ENCODE data around the gene MTMR11. TPM values are rescaled to one million over a fixed set of nuclear protein-coding genes. Genes with fewer than 3 reads are reported as not detected.

The MTMR11 gene
- total RNA-seq, 2 experiments from 2014 or later: 1.3 TPM

GRCh38 chr1:149936992-149937705, 470 bp upstream of the MTMR11 start:
- Mint-ChIP-seq H3K4me3 (no peak overlapping the region), H3K4me1 (peaks cover 33% of the 10 kb centered on the region), H3K27ac (peak overlapping the region; percentile 51), H3K36me3 (ENCODE audit: low read depth) (no peaks in the 10 kb centered on the region), H3K27me3 (no peaks in the 10 kb centered on the region), H3K9me3 (ENCODE audit: low read depth) (no peaks in the 10 kb centered on the region)
- DNase-seq (peak; percentile 23), ATAC-seq (peak; percentile 8)
- intact Hi-C loops (cut with DNase I, micrococcal nuclease): loop anchor here in 1 of 2 experiments (1.0 kb wide), 1 partner anchor 9 kb away; no protein-coding TSS in a partner anchor
- CTCF ChIA-PET: interaction anchor here (1.2 kb wide), 1 partner anchor 25 kb away, joined by 3 read pairs; no protein-coding TSS in a partner anchor
- POLR2A ChIA-PET: interaction anchor here (1.7 kb wide), 1 partner anchor 9 kb away, joined by 8 read pairs; no protein-coding TSS in a partner anchor

GRCh38 chr1:149934356-149934755, 2.3 kb downstream of the MTMR11 start:
- intact Hi-C loops (cut with DNase I, micrococcal nuclease): no loop called here
- DNase-seq: no peak
- no peak for ATAC-seq
- Mint-ChIP-seq H3K4me1 (peaks cover 34% of the 10 kb centered on the region), H3K9me3 (ENCODE audit: low read depth) (no peaks in the 10 kb centered on the region), H3K27me3 (peaks cover 3% of the 10 kb centered on the region), H3K36me3 (ENCODE audit: low read depth) (no peaks in the 10 kb centered on the region), H3K4me3 (no peak overlapping the region), H3K27ac (no peak overlapping the region)
- CTCF ChIA-PET: no interaction called here
- POLR2A ChIA-PET: no interaction called here

GRCh38 chr1:149933208-149933607, 3.5 kb downstream of the MTMR11 start:
- peaks cover 3% of the 10 kb centered on the region for H3K27me3 Mint-ChIP-seq
- intact Hi-C loops (cut with DNase I, micrococcal nuclease): no loop called here
- CTCF ChIA-PET: interaction anchor here (0.6 to 1.1 kb wide), 2 partner anchors 46 to 135 kb away, joined by 3 read pairs; a partner anchor contains a TSS
- H3K9me3 Mint-ChIP-seq (ENCODE audit: low read depth): no peaks in the 10 kb centered on the region
- POLR2A ChIA-PET: interaction anchor here (0.7 kb wide), 1 partner anchor 45 kb away, joined by 4 read pairs; a partner anchor contains a TSS
- H3K27ac Mint-ChIP-seq: no peak overlapping the region
- no peaks in the 10 kb centered on the region for H3K36me3 Mint-ChIP-seq (ENCODE audit: low read depth)
- DNase-seq: no peak
- no peak overlapping the region for H3K4me3 Mint-ChIP-seq
- H3K4me1 Mint-ChIP-seq: peaks cover 35% of the 10 kb centered on the region
- no peak for ATAC-seq

- Mint-ChIP-seq H3K27me3 (peaks cover 3% of the 10 kb centered on the region), H3K4me3 (no peak overlapping the region), H3K4me1 (peaks cover 29% of the 10 kb centered on the region), H3K36me3 (ENCODE audit: low read depth) (peaks cover 2% of the 10 kb centered on the region), H3K9me3 (ENCODE audit: low read depth) (no peaks in the 10 kb centered on the region), H3K27ac (no peak overlapping the region)
- ATAC-seq (no peak), DNase-seq (no peak)
- intact Hi-C loops (cut with DNase I, micrococcal nuclease): no loop called here
- POLR2A ChIA-PET: no interaction called here
- CTCF ChIA-PET: interaction anchor here (0.7 to 1.1 kb wide), 2 partner anchors 30 to 136 kb away, joined by 3 read pairs; no protein-coding TSS in a partner anchor
Measured at GRCh38 chr1:149932474-149932873, 4.2 kb downstream of the MTMR11 start.

GRCh38 chr1:149931212-149931790, 5.4 kb downstream of the MTMR11 start:
- Mint-ChIP-seq H3K27ac (peak overlapping the region; percentile 42), H3K27me3 (peaks cover 3% of the 10 kb centered on the region), H3K36me3 (ENCODE audit: low read depth) (peaks cover 9% of the 10 kb centered on the region), H3K9me3 (ENCODE audit: low read depth) (no peaks in the 10 kb centered on the region), H3K4me3 (no peak overlapping the region), H3K4me1 (peaks cover 24% of the 10 kb centered on the region)
- intact Hi-C loops (cut with DNase I, micrococcal nuclease): no loop called here
- POLR2A ChIA-PET: no interaction called here
- ATAC-seq (no peak), DNase-seq (no peak)
- CTCF ChIA-PET: interaction anchor here (0.9 to 4.0 kb wide), 2 partner anchors 30 to 143 kb away, joined by 3 to 12 read pairs; no protein-coding TSS in a partner anchor

GRCh38 chr1:149929856-149930255, 6.8 kb downstream of the MTMR11 start:
- Mint-ChIP-seq H3K27ac (no peak overlapping the region), H3K27me3 (peaks cover 3% of the 10 kb centered on the region), H3K4me1 (peaks cover 38% of the 10 kb centered on the region), H3K4me3 (no peak overlapping the region), H3K36me3 (ENCODE audit: low read depth) (peaks cover 23% of the 10 kb centered on the region), H3K9me3 (ENCODE audit: low read depth) (no peaks in the 10 kb centered on the region)
- no peak for DNase-seq
- ChIA-PET CTCF (interaction anchor here (0.7 to 4.0 kb wide), 2 partner anchors 32 to 52 kb away, joined by 3 to 12 read pairs; no protein-coding TSS in a partner anchor), POLR2A (interaction anchor here (1.5 kb wide), 1 partner anchor 43 kb away, joined by 7 read pairs; a partner anchor contains a TSS)
- intact Hi-C loops (cut with DNase I, micrococcal nuclease): no loop called here
- no peak for ATAC-seq

GRCh38 chr1:149928401-149928724, 8.3 kb downstream of the MTMR11 start:
- H3K36me3 Mint-ChIP-seq (ENCODE audit: low read depth): peaks cover 36% of the 10 kb centered on the region
- H3K9me3 Mint-ChIP-seq (ENCODE audit: low read depth): no peaks in the 10 kb centered on the region
- ChIA-PET CTCF (interaction anchor here (1.0 to 4.0 kb wide), 3 partner anchors 33 to 140 kb away, joined by 3 to 12 read pairs (median 6); partner anchors contain the start of gene VPS45), POLR2A (interaction anchor here (0.6 to 1.0 kb wide), 7 partner anchors 9 to 217 kb away, joined by 3 to 16 read pairs (median 3); a partner anchor contains a TSS)
- DNase-seq (no peak), ATAC-seq (no peak)
- peak overlapping the region; percentile 96 for H3K27ac Mint-ChIP-seq
- intact Hi-C loops (cut with DNase I, micrococcal nuclease): loop anchor here in 1 of 2 experiments (1.0 kb wide), 1 partner anchor 9 kb away; no protein-coding TSS in a partner anchor
- H3K27me3 Mint-ChIP-seq: peaks cover 3% of the 10 kb centered on the region
- peaks cover 43% of the 10 kb centered on the region for H3K4me1 Mint-ChIP-seq
- peak overlapping the region; percentile 97 for H3K4me3 Mint-ChIP-seq

- ATAC-seq (peak; percentile 97), DNase-seq (peak; percentile 97)
- H3K4me1 Mint-ChIP-seq: peaks cover 43% of the 10 kb centered on the region
- ChIA-PET CTCF (interaction anchor here (1.0 to 4.0 kb wide), 3 partner anchors 34 to 140 kb away, joined by 3 to 12 read pairs (median 6); partner anchors contain the start of gene VPS45), POLR2A (interaction anchor here (0.6 to 1.0 kb wide), 7 partner anchors 10 to 218 kb away, joined by 3 to 16 read pairs (median 3); a partner anchor contains a TSS)
- no peaks in the 10 kb centered on the region for H3K9me3 Mint-ChIP-seq (ENCODE audit: low read depth)
- intact Hi-C loops (cut with DNase I, micrococcal nuclease): loop anchor here (1.0 kb wide), 8 partner anchors 10 to 140 kb away; partner anchors contain the start of genes BOLA1 (in 2 of the 2), OTUD7B (in 1 of the 2), SV2A (in 1 of the 2) and VPS45 (in 1 of the 2)
- H3K27ac Mint-ChIP-seq: peak within 1 kb of the TSS; percentile 96
- H3K27me3 Mint-ChIP-seq: peaks cover 3% of the 10 kb centered on the region
- H3K4me3 Mint-ChIP-seq: peak within 1 kb of the TSS; percentile 97
- peaks cover 41% of the 10 kb centered on the region for H3K36me3 Mint-ChIP-seq (ENCODE audit: low read depth)
Measured at GRCh38 chr1:149927563-149928400, 8.9 kb downstream of the MTMR11 start, which contains the start of gene SF3B4. Gene SF3B4 (minus strand): TSS chr1:149927803. CDS start chr1:149927759, 44 bp downstream.

- intact Hi-C loops (cut with DNase I, micrococcal nuclease): loop anchor here (1.0 kb wide), 7 partner anchors 10 to 140 kb away; partner anchors contain the start of genes BOLA1 (in 2 of the 2), OTUD7B (in 1 of the 2), SV2A (in 1 of the 2) and VPS45 (in 1 of the 2)
- no peaks in the 10 kb centered on the region for H3K9me3 Mint-ChIP-seq (ENCODE audit: low read depth)
- peak overlapping the region; percentile 96 for H3K27ac Mint-ChIP-seq
- H3K27me3 Mint-ChIP-seq: peaks cover 3% of the 10 kb centered on the region
- ChIA-PET CTCF (interaction anchor here (4.0 kb wide), 1 partner anchor 35 kb away, joined by 12 read pairs; no protein-coding TSS in a partner anchor), POLR2A (no interaction called here)
- peak overlapping the region; percentile 97 for H3K4me3 Mint-ChIP-seq
- H3K36me3 Mint-ChIP-seq (ENCODE audit: low read depth): peaks cover 45% of the 10 kb centered on the region
- H3K4me1 Mint-ChIP-seq: peaks cover 43% of the 10 kb centered on the region
- DNase-seq: no peak
- no peak for ATAC-seq
Measured at GRCh38 chr1:149927056-149927562, 9.6 kb downstream of the MTMR11 start.

- intact Hi-C loops (cut with DNase I, micrococcal nuclease): no loop called here
- no peaks in the 10 kb centered on the region for H3K9me3 Mint-ChIP-seq (ENCODE audit: low read depth)
- peaks cover 53% of the 10 kb centered on the region for H3K36me3 Mint-ChIP-seq (ENCODE audit: low read depth)
- no peak for DNase-seq
- ChIA-PET POLR2A (no interaction called here), CTCF (no interaction called here)
- peaks cover under 1% of the 10 kb centered on the region for H3K27me3 Mint-ChIP-seq
- no peak overlapping the region for H3K27ac Mint-ChIP-seq
- H3K4me3 Mint-ChIP-seq: peak overlapping the region; percentile 97
- H3K4me1 Mint-ChIP-seq: peaks cover 38% of the 10 kb centered on the region
- no peak for ATAC-seq
Measured at GRCh38 chr1:149926296-149926695, 10.4 kb downstream of the MTMR11 start.

Data from activated CD4-positive, alpha-beta T cell treated with anti-CD3 and anti-CD28 coated beads for 36 hours (primary cell).